Ishikawa (cell line): Measurements from ENCODE around the gene DDIAS.

Source experiments
- EP300 ChIP-seq: IDR thresholded peaks from 2 replicates; pipeline ENCODE4 v1.6.1; 2012; ENCODE audit warnings: borderline replicate concordance
- RAD21 ChIP-seq: IDR thresholded peaks from 2 replicates; pipeline ENCODE4 v1.6.1; 2012; ENCODE audit warnings: low read depth
- TAF1 ChIP-seq: IDR thresholded peaks from 2 replicates; pipeline ENCODE4 v1.6.1; 2012; ENCODE audit warnings: low read depth, mild to moderate bottlenecking
- TEAD4 ChIP-seq: IDR thresholded peaks from 2 replicates; pipeline ENCODE4 v1.6.1; 2012
- YY1 ChIP-seq: IDR thresholded peaks from 2 replicates; pipeline ENCODE4 v1.6.1; 2012; ENCODE audit warnings: low read depth

GRCh38 chr11:82873919-82874333 is 27.6 kb upstream of the DDIAS start:
- TF ChIP-seq EP300 (no peak), YY1 (no peak), TEAD4 (no peak), TAF1 (no peak), RAD21 (no peak)
